GM12878 (cell line): ENCODE data around the gene ME3. TPM values are rescaled to one million over a fixed set of nuclear protein-coding genes. Genes with fewer than 3 reads are reported as not detected.

Experiments used
- ATAC-seq: fragments of 200-7000 bp; cut with Tn5 transposase; 3 replicates; pipeline ENCODE4 v1.9.1; 2020; ENCODE audit warnings: mild to moderate bottlenecking, moderate library complexity
- BruUV-seq: library from RNA; stranded (reverse); fragments of 400-500 nt; replicated peaks from 2 replicates; lab custom pipeline; 2021; lab: Mats Ljungman, UMichigan
- CTCF ChIA-PET: fragments of 300-600 bp; sonication (Branson Sonifier 250); formaldehyde crosslinking; extraction: SDS; loops from one replicate; lab custom pipeline; 2021; ENCODE audit warnings: inconsistent platforms; lab: Yijun Ruan, JAX
- POLR2A ChIA-PET: fragments of 350-600 bp; formaldehyde crosslinking; extraction: SDS; loops from one replicate; lab custom pipeline; 2021; ENCODE audit warnings: inconsistent platforms; lab: Charles Lee
- RAD21 ChIA-PET: fragments of 300-600 bp; sonication (Branson Sonifier 250); formaldehyde crosslinking; loops from one replicate; lab custom pipeline; 2023; ENCODE audit warnings: antibody characterized with exemption; ENCODE audit not compliant: unreplicated experiment; lab: Charles Lee
- SMC1A ChIA-PET: fragments of 300-600 bp; sonication (Branson Sonifier 250); formaldehyde crosslinking; loops from one replicate; lab custom pipeline; 2023; ENCODE audit not compliant: unreplicated experiment, uncharacterized antibody; lab: Charles Lee
- DNase-seq: peaks from one replicate; pipeline ENCODE4 v3.0.0-alpha.2; 2011; ENCODE audit warnings: low read depth, low spot score
- FAIRE-seq: peaks from 3 replicates; lab custom pipeline; 2011; peaks lifted over from hg19 to GRCh38; lab: Jason Lieb, UNC
- H2AFZ ChIP-seq: 2 replicates; pipeline ENCODE4 v1.6.0; 2011; ENCODE audit warnings: low read depth, low read length, control low read depth; ENCODE audit not compliant: control insufficient read depth
- H3K27ac ChIP-seq: 2 replicates; pipeline ENCODE4 v1.5.1; 2011; ENCODE audit warnings: control low read depth; ENCODE audit not compliant: control insufficient read depth, insufficient read depth
- H3K27me3 ChIP-seq, 2 experiments: replicated peaks in 1 of 2; 2 replicates each; pipeline versions ENCODE4 v1.6.0 to v1.6.1; 2011; ENCODE audit warnings: low read length in 1 of 2; ENCODE audit not compliant: control insufficient read depth in 2 of 2, insufficient read depth in 2 of 2
- H3K36me3 ChIP-seq, 2 experiments: 2 replicates each; pipeline ENCODE4 v1.5.1; 2011; ENCODE audit warnings: low read length in 1 of 2; ENCODE audit not compliant: control insufficient read depth in 2 of 2, insufficient read depth in 2 of 2
- H3K4me1 ChIP-seq: 2 replicates; pipeline ENCODE4 v1.6.1; 2011; ENCODE audit warnings: mild to moderate bottlenecking, low read length, moderate library complexity, mixed read lengths; ENCODE audit not compliant: control insufficient read depth, insufficient read depth
- H3K4me2 ChIP-seq: 2 replicates; pipeline ENCODE4 v1.6.0; 2011; ENCODE audit warnings: control low read depth; ENCODE audit not compliant: control insufficient read depth, insufficient read depth
- H3K4me3 ChIP-seq: fragments of 200-600 bp; sonication (generic); 2 replicates; pipeline ENCODE4 v1.5.1; 2016
- H3K79me2 ChIP-seq: 2 replicates; pipeline ENCODE4 v1.6.0; 2011; ENCODE audit warnings: low read length; ENCODE audit not compliant: control insufficient read depth, insufficient read depth
- H3K9ac ChIP-seq: 2 replicates; pipeline ENCODE4 v1.8.0; 2011; ENCODE audit warnings: low read length, control low read depth, mixed read lengths; ENCODE audit not compliant: control insufficient read depth, insufficient read depth
- H3K9me3 ChIP-seq: replicated peaks from 3 replicates; pipeline ENCODE4 v1.5.1; 2011; ENCODE audit warnings: mild to moderate bottlenecking, low read length; ENCODE audit not compliant: control insufficient read depth, insufficient read depth
- H4K20me1 ChIP-seq: 2 replicates; pipeline ENCODE4 v1.6.0; 2011; ENCODE audit not compliant: control insufficient read depth, insufficient read depth
- CBX5 ChIP-seq: sonication (generic); IDR thresholded peaks from 2 replicates; pipeline ENCODE4 v1.6.1; 2016; ENCODE audit warnings: low read depth, moderate library complexity, mild to moderate bottlenecking, inconsistent platforms
- E2F8 ChIP-seq: fragments of 450-650 bp; IDR thresholded peaks from 2 replicates; pipeline ENCODE4 v1.6.1; 2018; ENCODE audit warnings: mild to moderate bottlenecking, low read depth, moderate library complexity; ENCODE audit not compliant: partially characterized antibody
- FOXK2 ChIP-seq: fragments of 450-650 bp; IDR thresholded peaks from 2 replicates; pipeline ENCODE4 v1.6.1; 2017; ENCODE audit warnings: mild to moderate bottlenecking, moderate library complexity
- HSF1 ChIP-seq: fragments of 150-350 bp; IDR thresholded peaks from 2 replicates; pipeline ENCODE4 v1.6.1; 2014; ENCODE audit warnings: mild to moderate bottlenecking, low read depth, low read length
- IKZF2 ChIP-seq, 2 experiments: fragments of 450-650 bp; IDR thresholded peaks; 2 replicates each; pipeline ENCODE4 v1.6.1; 2017; ENCODE audit warnings: mild to moderate bottlenecking in 2 of 2, moderate library complexity in 2 of 2
- NBN ChIP-seq: fragments of 450-650 bp; IDR thresholded peaks from 2 replicates; pipeline ENCODE4 v1.6.1; 2016
- NR2F1 ChIP-seq: fragments of 450-650 bp; conservative IDR thresholded peaks from 2 replicates; pipeline ENCODE4 v1.6.1; 2017; ENCODE audit warnings: mild to moderate bottlenecking
- REST ChIP-seq: IDR thresholded peaks from 2 replicates; pipeline ENCODE4 v1.6.1; 2012; ENCODE audit warnings: mild to moderate bottlenecking, low read depth, low read length
- WGBS: methylation state at CpG from one replicate; pipeline ENCODE4 v1.1.6; 2016; ENCODE audit warnings: low lambda C conversion rate; ENCODE audit not compliant: insufficient replicate concordance, insufficient coverage; ENCODE audit errors: missing lambda C conversion rate; 5-methylcytosine and 5-hydroxymethylcytosine counted together
- in situ Hi-C: fragments of 300-500 bp; cut with MboI; formaldehyde crosslinking; loops from 9 replicates; pipeline ENCODE4 v1.14.3; 2018; ENCODE audit warnings: mixed read lengths
- intact Hi-C: fragments of 100-400 bp; cut with micrococcal nuclease; formaldehyde crosslinking; loops from one replicate; pipeline ENCODE4 v1.14.2; 2022; ENCODE audit not compliant: unreplicated experiment
- polyA plus RNA-seq, 11 experiments: library from polyadenylated mRNA; depleted of rRNA in 4 of 11; unstranded in 6 of 11; stranded (reverse) in 5 of 11; fragments of >200 nt; fragmentation: Nextera tagmentation in 4 of 11; fragmentation: Illumina TruSeq in 1 of 11; extraction: Ambion mirVana in 4 of 11; extraction: Trizol in 1 of 11; gene quantifications; 1 replicate in 1 of 11; 2 replicates in 10 of 11; pipeline versions ENCODE4 v1.2.1 to v1.2.3, GENCODE V29; 2011 to 2016; ENCODE audit warnings: inconsistent platforms in 2 of 11, missing spikeins in 2 of 11, low read depth in 1 of 11
- total RNA-seq, 4 experiments: library from RNA; depleted of rRNA in 3 of 4; stranded (reverse); fragments of >200 nt in 3 of 4; fragmentation: Illumina TruSeq in 1 of 4; extraction: Trizol in 1 of 4; gene quantifications; 2 replicates each; pipeline versions ENCODE4 v1.2.1 to v1.2.3, GENCODE V29; 2013 to 2021
- TF ChIP-seq, protein P1 (sequence below): IDR thresholded peaks from 2 replicates; pipeline ENCODE4 v1.6.1; 2011; ENCODE audit warnings: low read depth, mild to moderate bottlenecking, low read length, moderate library complexity, borderline replicate concordance; ENCODE audit errors: extremely low read depth
- TF ChIP-seq, protein P2 (sequence below): IDR thresholded peaks from 2 replicates; pipeline ENCODE4 v1.6.1; 2012; ENCODE audit warnings: low read depth, low read length, improper control_type of control experiment

The ME3 gene
- total and polyA plus RNA-seq, 10 of the 15 experiments (the other 5 are each of a cell fraction or from before 2014, with no cell fraction given): 0.06 to 0.40 (median 0.19) TPM; not detected in 2

- intact Hi-C loops: no loop called here
- CTCF ChIA-PET: no interaction called here
- H3K9me3 ChIP-seq: no peaks in the 10 kb centered on the region
- no peaks in the 10 kb centered on the region for H3K4me1 ChIP-seq
- RAD21 ChIA-PET: no interaction called here
- H3K4me3 ChIP-seq: no peak overlapping the region
- SMC1A ChIA-PET: no interaction called here
- no peaks in the 10 kb centered on the region for H4K20me1 ChIP-seq
- TF ChIP-seq NBN (no peak), REST (no peak), FOXK2 (no peak), IKZF2 (IDR thresholded peaks at IDR 0.05) (no peak), NR2F1 (no peak), CBX5 (no peak), E2F8 (no peak), HSF1 (no peak)
- TF ChIP-seq, protein P1, sequence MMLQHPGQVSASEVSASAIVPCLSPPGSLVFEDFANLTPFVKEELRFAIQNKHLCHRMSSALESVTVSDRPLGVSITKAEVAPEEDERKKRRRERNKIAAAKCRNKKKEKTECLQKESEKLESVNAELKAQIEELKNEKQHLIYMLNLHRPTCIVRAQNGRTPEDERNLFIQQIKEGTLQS: no peak
- TF ChIP-seq, protein P2, sequence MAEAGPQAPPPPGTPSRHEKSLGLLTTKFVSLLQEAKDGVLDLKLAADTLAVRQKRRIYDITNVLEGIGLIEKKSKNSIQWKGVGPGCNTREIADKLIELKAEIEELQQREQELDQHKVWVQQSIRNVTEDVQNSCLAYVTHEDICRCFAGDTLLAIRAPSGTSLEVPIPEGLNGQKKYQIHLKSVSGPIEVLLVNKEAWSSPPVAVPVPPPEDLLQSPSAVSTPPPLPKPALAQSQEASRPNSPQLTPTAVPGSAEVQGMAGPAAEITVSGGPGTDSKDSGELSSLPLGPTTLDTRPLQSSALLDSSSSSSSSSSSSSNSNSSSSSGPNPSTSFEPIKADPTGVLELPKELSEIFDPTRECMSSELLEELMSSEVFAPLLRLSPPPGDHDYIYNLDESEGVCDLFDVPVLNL: no peak
- H3K4me2 ChIP-seq: no peak overlapping the region
- H3K36me3 ChIP-seq: no peaks in the 10 kb centered on the region
- no peaks in the 10 kb centered on the region for H3K79me2 ChIP-seq
- whole genome bisulfite sequencing: 47% methylated on average over 4 of the region's 4 CpGs
- in situ Hi-C loops: no loop called here
- ATAC-seq: no peak
- no peak overlapping the region for H3K27ac ChIP-seq
- POLR2A ChIA-PET: no interaction called here
- no TSS peak for BruUV-seq
- no peak overlapping the region for H3K9ac ChIP-seq
- H2AFZ ChIP-seq: no peak overlapping the region
- no peak for FAIRE-seq
- no peak for DNase-seq
- 0 out of 4 replicates have a peak, but pooled peaks cover 0 to 3% of the 10 kb centered on the region in 2 experiments for H3K27me3 ChIP-seq
These were observed 30.0 kb upstream of the ME3 start for GRCh38 chr11:86702220-86702983.
